ENCODE data around the gene MISP3. TPM values are rescaled to one million over a fixed set of nuclear protein-coding genes. Genes with fewer than 3 reads are reported as not detected.

The MISP3 gene
- total RNA-seq (2021; fragmentation: NEBNext Ultra II Directional; extraction: Animal tissue kit (Norgen Biotek cat#: 25700)): 0.92 and 1.4 TPM in 2 replicates
- 0.74 and 0.96 TPM in 2 replicates for polyA plus RNA-seq (2011; rRNA removed)
- 1.3 TPM for polyA plus RNA-seq (2011; cell fraction: cytosol; rRNA removed)
- polyA plus RNA-seq (2011; cell fraction: nucleus; rRNA removed): 2.1 TPM
- 1.2 to 2.2 TPM (median 1.6 TPM) in 4 replicates for polyA plus RNA-seq (2012, experiment 1 of 2)
- polyA plus RNA-seq (2012, experiment 2 of 2): 0.89 TPM
- polyA plus RNA-seq (2013, experiment 1 of 2): 1.3 TPM
- polyA plus RNA-seq (2013, experiment 2 of 2): 1.2 TPM
- 0.10 and 0.16 TPM in 2 replicates for polyA minus RNA-seq (2011; rRNA and poly(A)+ RNA removed)
- not detected for polyA minus RNA-seq (2011; cell fraction: cytosol; rRNA and poly(A)+ RNA removed)
- polyA minus RNA-seq (2011; cell fraction: nucleus; rRNA and poly(A)+ RNA removed): 0.80 TPM
- long read RNA-seq, experiment 1, partial matches to known transcripts: 0 of 1 reads
- long read RNA-seq, experiment 1, other reads (novel, unspliced or antisense): 0 of 1 reads
- long read RNA-seq, experiment 2: 0 reads

DNA sequence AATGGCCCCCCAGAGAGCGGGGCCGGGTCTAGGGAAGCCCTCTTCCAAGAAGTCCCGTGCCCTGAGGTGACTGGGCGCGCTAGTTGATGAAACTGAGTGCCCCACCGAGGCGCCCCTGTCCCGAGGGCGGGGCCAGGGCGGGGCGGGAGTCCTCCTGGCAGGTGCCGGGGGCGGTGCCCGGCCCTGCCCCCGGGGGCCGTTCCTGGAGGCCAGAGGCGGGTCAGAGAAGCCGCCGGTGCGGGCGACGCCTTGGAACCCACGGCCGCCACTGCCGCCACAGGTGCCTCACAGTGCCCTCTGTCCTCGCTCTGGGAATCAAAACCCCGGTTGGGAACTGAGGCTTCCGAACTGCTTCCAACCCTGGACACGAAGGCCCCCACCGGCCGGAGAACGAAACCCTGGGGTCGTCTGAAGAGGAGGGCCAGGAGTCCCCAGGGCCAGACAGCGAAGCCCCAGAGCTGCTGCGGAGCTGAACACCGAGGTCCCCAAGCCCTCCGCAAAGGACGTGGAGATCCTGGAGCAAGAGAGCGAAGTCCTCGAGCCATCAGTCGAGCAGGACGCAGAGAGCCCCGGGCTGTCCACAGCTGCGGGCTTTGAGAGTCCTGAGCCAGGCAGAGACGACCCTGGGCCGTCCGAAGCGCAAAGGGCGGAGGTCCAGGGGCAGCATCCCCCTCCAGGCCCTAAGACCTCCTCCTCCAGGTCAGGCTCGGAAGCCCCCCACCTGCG lies at the start of gene MISP3:
Gene MISP3 (plus strand): TSS at position 252 of the 726 bp plus-strand sequence. CDS start 524 bp downstream, outside the sequence.
- Histone ChIP-seq H3K79me1 (ENCODE audit: low read depth, low read length) (no peaks in the 10 kb centered on the region), H4K91ac (replicated peaks; ENCODE audit: insufficient read length, low read length) (peak within 1 kb of the TSS; percentile 65), H3K4me3 (ENCODE audit: extremely low read depth in 1 of 4, insufficient read depth in 2 of 4, low read depth in 3 of 4, low read length in 4 of 4) (peak within 1 kb of the TSS; percentile 46 to 66 (median 50)), H3K9ac (replicated peaks in 1 of 4; ENCODE audit: extremely low read depth in 1 of 4, low read depth in 3 of 4, low read length in 3 of 4) (no peak within 1 kb of the TSS; a peak in 1 of 7 replicates), H4K5ac (ENCODE audit: insufficient read length, low read depth, low read length) (peak within 1 kb of the TSS; percentile 18), H2AFZ (ENCODE audit: low read length) (peak within 1 kb of the TSS; percentile 90; the same call in 1 of the 2 replicates), H2BK5ac (ENCODE audit: low read depth, low read length) (peak within 1 kb of the TSS; percentile 60; the same call in 1 of the 2 replicates), H2BK20ac (ENCODE audit: low read length) (no peak within 1 kb of the TSS), H3K27me3 (replicated peaks in 1 of 4; ENCODE audit: control insufficient read depth in 3 of 4, extremely low read depth in 1 of 4, insufficient read depth in 3 of 4, low read length in 3 of 4) (peaks cover 17 to 40% (median 32%) of the 10 kb centered on the region in 4 experiments), H3K14ac (ENCODE audit: insufficient read length) (no peak within 1 kb of the TSS), H2BK120ac (replicated peaks; ENCODE audit: low read depth, low read length) (no peak within 1 kb of the TSS), H3K9me3 (ENCODE audit: insufficient read depth in 2 of 2, low read depth in 1 of 2, low read length in 1 of 2) (no peaks in the 10 kb centered on the region; a peak in 1 of 4 replicates), H3K18ac (ENCODE audit: extremely low read depth, low read length) (peak within 1 kb of the TSS; percentile 19; the same call in 1 of the 2 replicates), H4K20me1 (replicated peaks in 1 of 2; ENCODE audit: control insufficient read depth in 1 of 2, insufficient read depth in 2 of 2, low read length in 2 of 2) (peaks cover 0 to 2% of the 10 kb centered on the region in 2 experiments), H2AK5ac (ENCODE audit: low read depth, low read length) (no peak within 1 kb of the TSS), H3K23me2 (ENCODE audit: low read depth, low read length) (peaks cover 18% of the 10 kb centered on the region; the same call in 1 of the 2 replicates), H3K56ac (replicated peaks; ENCODE audit: insufficient read length, low read depth, low read length) (peak within 1 kb of the TSS; percentile 64), H3K36me3 (ENCODE audit: control insufficient read depth in 2 of 4, insufficient read depth in 4 of 4, low read length in 3 of 4) (no peaks in the 10 kb centered on the region), H3K4me2 (ENCODE audit: insufficient read depth in 1 of 2, low read depth in 2 of 2, low read length in 2 of 2) (peak within 1 kb of the TSS; percentile 57 to 98), H2BK15ac (ENCODE audit: low read length) (no peak within 1 kb of the TSS; the same call in none of the 2 replicates), H3K4ac (replicated peaks; ENCODE audit: insufficient read length, low read depth, low read length) (no peak within 1 kb of the TSS), H3K27ac (ENCODE audit: low read depth, low read length) (no peak within 1 kb of the TSS), H3K23ac (ENCODE audit: insufficient read length) (no peak within 1 kb of the TSS), H2BK12ac (ENCODE audit: low read depth, low read length) (peak within 1 kb of the TSS; percentile 50; the same call in 1 of the 2 replicates), H3K79me2 (ENCODE audit: control insufficient read depth in 1 of 2, insufficient read depth in 2 of 2, low read length in 2 of 2) (no peaks in the 10 kb centered on the region), H3K4me1 (replicated peaks in 1 of 4; ENCODE audit: control insufficient read depth in 3 of 4, insufficient read depth in 4 of 4, low read length in 3 of 4) (peaks cover 0 to 15% (median 9%) of the 10 kb centered on the region in 4 experiments; a peak in 5 of 7 replicates), H4K8ac (ENCODE audit: extremely low read depth, insufficient read depth, low read length) (peak within 1 kb of the TSS; percentile 66)
- POLR2A ChIA-PET (ENCODE audit: partially characterized antibody): interaction anchor here (1.0 to 2.6 kb wide), 4 partner anchors 7 to 191 kb away, joined by 3 to 10 read pairs (median 4); partner anchors contain the start of gene ASF1B
- CTCF ChIA-PET (ENCODE audit: partially characterized antibody): interaction anchor here (0.6 to 7.0 kb wide), 27 partner anchors 10 to 275 kb away, joined by 3 to 103 read pairs (median 6); partner anchors contain the start of genes BRME1, C19orf67, CC2D1A and IL27RA
- WGBS, 2 experiments (ENCODE audit: extremely low coverage in 1 of 2, insufficient coverage in 1 of 2, insufficient read length in 1 of 2, insufficient replicate concordance in 2 of 2, low coverage in 1 of 2, low lambda C conversion rate in 2 of 2, missing lambda C conversion rate in 1 of 2): 10% methylated on average over 29 of the region's 51 CpGs; no CpG with 5 or more reads in 1 of the 2 experiments
- no peak for DNase-seq (ENCODE audit: low read depth in 1 of 2, low spot score in 2 of 2)
- peak; percentile 58 for TF ChIP-seq RNF2 (IDR thresholded peaks at IDR 0.05; ENCODE audit: borderline replicate concordance, low read depth, low read length, missing control alignments, poor library complexity, severe bottlenecking)
- peak; percentile 56 for TF ChIP-seq EZH2 (IDR thresholded peaks at IDR 0.05; ENCODE audit: low read depth, low read length, severe bottlenecking)
- TF ChIP-seq CHD1 (IDR thresholded peaks at IDR 0.05; ENCODE audit: low read depth, low read length): no peak
- FAIRE-seq: no peak
